Muscle layer of duodenum (tissue), 2 donors: ENCODE measurements around the gene CDKN2C.
"Not testable (repeated sequence)": the region's sequence is repeated elsewhere in the genome, so short reads cannot be mapped to it uniquely, and the experiment has no call there.

Source experiments
- H3K27ac ChIP-seq: one replicate; pipeline ENCODE4 v1.7.0; 2013; ENCODE audit warnings: mild to moderate bottlenecking, low read length
- H3K27me3 ChIP-seq: one replicate; pipeline ENCODE4 v1.7.0; 2013; ENCODE audit warnings: low read depth, mild to moderate bottlenecking, control low read depth, low read length
- H3K36me3 ChIP-seq, 2 donors: one replicate each; pipeline ENCODE4 v1.7.0; 2013; ENCODE audit warnings: low read length in 2 of 2, control low read depth in 1 of 2, mild to moderate bottlenecking in 1 of 2; ENCODE audit not compliant: insufficient read depth in 2 of 2, control insufficient read depth in 1 of 2
- H3K4me1 ChIP-seq, 2 donors: one replicate each; pipeline ENCODE4 v1.7.0; 2013; ENCODE audit warnings: low read length in 2 of 2, mild to moderate bottlenecking in 2 of 2, control low read depth in 1 of 2, moderate library complexity in 1 of 2; ENCODE audit not compliant: insufficient read depth in 2 of 2, control insufficient read depth in 1 of 2
- H3K4me3 ChIP-seq, 2 donors: one replicate each; pipeline ENCODE4 v1.7.0; 2013; ENCODE audit warnings: low read length in 2 of 2, low read depth in 1 of 2, mild to moderate bottlenecking in 1 of 2
- H3K9me3 ChIP-seq, 2 donors: one replicate each; pipeline ENCODE4 v1.7.0; 2013; ENCODE audit warnings: low read length in 2 of 2, control low read depth in 1 of 2, mild to moderate bottlenecking in 1 of 2; ENCODE audit not compliant: control insufficient read depth in 1 of 2
- donor health status: healthy.

Gene CDKN2C

GRCh38 chr1:50983219-50983802, 13.3 kb downstream of the CDKN2C start:
- no peak overlapping the region for H3K27ac ChIP-seq
- no peak overlapping the region for H3K4me3 ChIP-seq
- H3K4me1 ChIP-seq: no peaks in the 10 kb centered on the region
- H3K27me3 ChIP-seq: peaks cover 2% of the 10 kb centered on the region
- H3K9me3 ChIP-seq: no peaks in the 10 kb centered on the region
- no peaks in the 10 kb centered on the region for H3K36me3 ChIP-seq

DNA sequence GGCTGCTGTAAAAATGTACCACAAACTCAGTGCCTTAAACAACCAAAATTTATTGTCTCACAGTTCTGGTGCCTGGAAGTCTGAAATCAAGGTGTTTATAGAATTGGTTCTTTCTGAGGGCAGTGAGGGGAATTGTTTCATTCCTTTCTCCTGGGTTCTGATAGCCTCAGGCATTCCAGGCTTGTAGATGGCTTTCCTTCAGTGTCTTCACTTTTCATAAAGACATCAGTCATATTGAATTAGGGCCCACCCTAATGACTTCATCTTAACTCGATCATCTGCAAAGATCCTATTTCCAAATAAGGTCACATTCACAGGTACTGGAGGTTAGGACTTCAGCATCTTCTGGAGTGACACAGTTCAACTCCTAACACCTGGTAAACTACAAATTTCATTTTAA, 15.0 kb downstream of the CDKN2C start:
- Histone ChIP-seq H3K4me1 (no peaks in the 10 kb centered on the region), H3K4me3 (no peak overlapping the region), H3K27ac (no peak overlapping the region)

GRCh38 chr1:50986653-50987052, 16.6 kb downstream of the CDKN2C start:
- no peaks in the 10 kb centered on the region for H3K27me3 ChIP-seq
- H3K27ac ChIP-seq: no peak overlapping the region
- no peak overlapping the region for H3K4me3 ChIP-seq
- no peaks in the 10 kb centered on the region for H3K4me1 ChIP-seq
- no peaks in the 10 kb centered on the region for H3K36me3 ChIP-seq
- no peaks in the 10 kb centered on the region for H3K9me3 ChIP-seq

More for the DNA sequence above, 15.0 kb downstream of the CDKN2C start:
- Histone ChIP-seq H3K9me3 (no peaks in the 10 kb centered on the region), H3K36me3 (no peaks in the 10 kb centered on the region), H3K27me3 (no peaks in the 10 kb centered on the region)

- Histone ChIP-seq H3K27ac (no peak overlapping the region), H3K4me3 (no peak overlapping the region), H3K27me3 (no peaks in the 10 kb centered on the region), H3K36me3 (no peaks in the 10 kb centered on the region), H3K9me3 (no peaks in the 10 kb centered on the region), H3K4me1 (no peaks in the 10 kb centered on the region)
Observed at GRCh38 chr1:50989694-50990093, 19.6 kb downstream of the CDKN2C start.

DNA sequence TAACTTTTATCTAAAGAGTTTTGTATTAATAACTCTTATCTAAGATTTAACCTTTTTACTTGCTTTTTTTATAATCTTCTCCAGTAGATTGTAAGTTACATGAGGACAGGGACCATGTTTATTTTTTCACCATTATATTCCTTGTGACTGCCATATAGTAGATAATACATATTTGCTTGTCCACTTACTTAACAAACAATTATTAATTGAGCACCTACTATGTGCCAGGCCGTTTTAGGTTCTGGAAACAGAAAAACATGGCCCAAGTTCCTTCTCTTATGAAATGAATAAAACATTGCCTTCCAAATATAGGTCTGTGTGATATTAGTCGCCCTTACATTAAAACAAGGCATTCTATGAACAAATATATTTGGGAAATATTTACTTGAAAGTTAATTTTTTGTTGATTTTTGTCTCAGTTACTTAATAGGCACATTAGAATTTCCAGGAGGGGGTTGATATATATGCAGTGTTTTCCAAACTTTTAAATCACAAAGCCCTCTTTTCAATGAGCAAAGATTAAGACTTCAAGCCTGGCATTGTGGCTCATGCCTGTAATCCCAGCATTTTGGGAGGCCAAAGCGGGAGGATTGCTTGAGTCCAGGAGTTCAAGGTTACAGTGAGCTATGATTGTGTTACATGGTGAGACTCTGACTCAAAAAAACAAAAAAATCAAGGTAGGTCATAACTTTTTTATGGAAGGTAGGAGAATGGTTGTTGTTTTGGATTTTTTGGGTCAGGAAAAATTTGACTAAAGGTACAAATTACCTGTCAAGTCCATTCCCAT, 22.7 kb downstream of the CDKN2C start:
- Histone ChIP-seq H3K36me3 (no peaks in the 10 kb centered on the region), H3K27me3 (no peaks in the 10 kb centered on the region), H3K4me3 (no peak overlapping the region), H3K9me3 (no peaks in the 10 kb centered on the region), H3K4me1 (no peaks in the 10 kb centered on the region), H3K27ac (no peak overlapping the region)

DNA sequence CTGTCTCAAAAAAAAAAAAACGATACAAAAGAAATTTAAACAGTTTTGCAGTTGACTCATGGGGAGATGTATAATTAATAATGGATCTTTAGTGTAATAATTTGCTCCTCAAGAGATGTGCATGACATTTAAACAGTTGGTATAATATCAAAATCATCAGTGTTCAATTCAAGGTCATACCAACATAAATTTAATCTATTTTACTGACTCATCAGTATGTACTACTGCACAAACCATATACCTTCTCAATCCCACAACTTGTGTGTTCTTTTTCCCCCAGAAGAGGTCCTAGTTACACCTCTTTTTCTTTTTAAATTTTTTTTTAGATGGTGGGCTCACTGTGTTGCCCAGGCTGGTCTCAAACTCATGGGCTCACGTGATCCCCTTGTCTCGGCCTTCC, 23.6 kb downstream of the CDKN2C start:
- Histone ChIP-seq H3K4me1 (no peaks in the 10 kb centered on the region), H3K36me3 (no peaks in the 10 kb centered on the region), H3K27ac (no peak overlapping the region), H3K27me3 (no peaks in the 10 kb centered on the region), H3K4me3 (no peak overlapping the region), H3K9me3 (no peaks in the 10 kb centered on the region)

- H3K4me3 ChIP-seq: no peak overlapping the region
- H3K4me1 ChIP-seq: no peaks in the 10 kb centered on the region
- H3K27me3 ChIP-seq: no peaks in the 10 kb centered on the region
- no peaks in the 10 kb centered on the region for H3K36me3 ChIP-seq
- no peaks in the 10 kb centered on the region for H3K9me3 ChIP-seq
- H3K27ac ChIP-seq: no peak overlapping the region
Observed at GRCh38 chr1:50994997-50995396, 25.0 kb downstream of the CDKN2C start.

- Histone ChIP-seq H3K4me1 (no peaks in the 10 kb centered on the region), H3K27me3 (no peaks in the 10 kb centered on the region), H3K27ac (no peak overlapping the region), H3K4me3 (no peak overlapping the region), H3K9me3 (no peaks in the 10 kb centered on the region), H3K36me3 (no peaks in the 10 kb centered on the region)
Observed at GRCh38 chr1:50995651-50996050, 25.6 kb downstream of the CDKN2C start.

GRCh38 chr1:50996083-50996482, 26.0 kb downstream of the CDKN2C start:
- Histone ChIP-seq H3K27ac (no peak overlapping the region), H3K27me3 (no peaks in the 10 kb centered on the region), H3K9me3 (no peaks in the 10 kb centered on the region), H3K4me1 (no peaks in the 10 kb centered on the region), H3K4me3 (no peak overlapping the region), H3K36me3 (no peaks in the 10 kb centered on the region)

DNA sequence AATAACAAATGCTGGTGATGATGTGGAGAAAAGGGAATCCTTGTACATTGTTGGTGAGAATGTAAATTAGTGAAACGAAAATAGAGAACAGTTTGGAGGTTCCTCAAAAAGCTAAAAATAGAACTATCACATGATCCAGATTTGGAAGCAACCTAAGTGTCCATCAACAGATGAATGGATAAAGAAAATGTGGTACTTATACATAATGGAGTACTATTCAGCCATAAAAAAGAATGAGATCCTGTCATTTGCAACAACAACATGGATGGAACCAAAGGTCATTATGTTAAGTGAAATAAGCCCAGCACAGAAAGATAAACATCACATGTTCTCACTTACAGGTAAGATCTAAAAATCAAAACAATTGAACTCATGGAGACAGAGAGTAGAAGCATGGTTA, 29.3 kb downstream of the CDKN2C start:
- H3K4me3 ChIP-seq, H3K27ac ChIP-seq, H3K9me3 ChIP-seq, H3K4me1 ChIP-seq, H3K36me3 ChIP-seq, H3K27me3 ChIP-seq: not testable (repeated sequence)

GRCh38 chr1:51000160-51000559, 30.1 kb downstream of the CDKN2C start:
- no peaks in the 10 kb centered on the region for H3K9me3 ChIP-seq
- no peaks in the 10 kb centered on the region for H3K4me1 ChIP-seq
- H3K27ac ChIP-seq: no peak overlapping the region
- no peaks in the 10 kb centered on the region for H3K36me3 ChIP-seq
- H3K27me3 ChIP-seq: no peaks in the 10 kb centered on the region
- H3K4me3 ChIP-seq: no peak overlapping the region

- H3K36me3 ChIP-seq: no peaks in the 10 kb centered on the region
- no peaks in the 10 kb centered on the region for H3K4me1 ChIP-seq
- no peaks in the 10 kb centered on the region for H3K9me3 ChIP-seq
Observed at GRCh38 chr1:51000651-51001050, 30.6 kb downstream of the CDKN2C start.

More at GRCh38 chr1:51000651-51001050, 30.6 kb downstream of the CDKN2C start:
- Histone ChIP-seq H3K27me3 (no peaks in the 10 kb centered on the region), H3K4me3 (no peak overlapping the region), H3K27ac (no peak overlapping the region)
